Measurements from ENCODE around the gene GPR65. TPM values are rescaled to one million over a fixed set of nuclear protein-coding genes. Genes with fewer than 3 reads are reported as not detected.

GPR65 gene
- total and polyA plus RNA-seq, 2 experiments from 2014 or later: not detected

- no peak for TF ChIP-seq ZNF462 (CRISPR knock-in tag; IDR thresholded peaks at IDR 0.05)
- TF ChIP-seq ETS1 (IDR thresholded peaks at IDR 0.05): no peak
Measured at GRCh38 chr14:88002421-88003075, 2.4 kb upstream of the GPR65 start (continued).

GRCh38 chr14:88003425-88003824 is 1.5 kb upstream of the GPR65 start:
- DNase-seq (ENCODE audit: low spot score) (no peak), ATAC-seq (no peak)
- H2AFZ ChIP-seq: no peak overlapping the region
- peaks cover 1% of the 10 kb centered on the region for H3K27me3 Mint-ChIP-seq (ENCODE audit: insufficient read depth, low read depth, poor library complexity)
- no peaks in the 10 kb centered on the region for H3K36me3 ChIP-seq (ENCODE audit: insufficient read depth)
- H3K4me2 ChIP-seq: no peak overlapping the region
- no peaks in the 10 kb centered on the region for H3K36me3 Mint-ChIP-seq (ENCODE audit: low read depth)
- H3K27ac Mint-ChIP-seq: no peak overlapping the region
- H3K4me1 ChIP-seq (ENCODE audit: insufficient read depth): no peaks in the 10 kb centered on the region
- no peaks in the 10 kb centered on the region for H3K79me2 ChIP-seq (replicated peaks; ENCODE audit: insufficient read depth)
- no peak overlapping the region for H3K27ac ChIP-seq (ENCODE audit: low read depth)
- no peaks in the 10 kb centered on the region for H3K9me2 ChIP-seq (ENCODE audit: insufficient read depth)
- no peaks in the 10 kb centered on the region for H3F3A ChIP-seq (replicated peaks; ENCODE audit: low read depth)
- no peaks in the 10 kb centered on the region for H4K20me1 ChIP-seq (replicated peaks; ENCODE audit: insufficient read depth)
- peaks cover 7% of the 10 kb centered on the region; the same call in 2 of the 3 replicates for H3K4me1 Mint-ChIP-seq
- no peaks in the 10 kb centered on the region for H3K27me3 ChIP-seq (ENCODE audit: insufficient read depth)
- H3K4me3 ChIP-seq: no peak overlapping the region
- H3K4me3 Mint-ChIP-seq: no peak overlapping the region
- no peaks in the 10 kb centered on the region for H3K9me3 Mint-ChIP-seq
- TF ChIP-seq EZH2phosphoT487 (IDR thresholded peaks at IDR 0.05; ENCODE audit: unreplicated experiment) (no peak), ZNF114 (CRISPR knock-in tag; IDR thresholded peaks at IDR 0.05) (no peak), NANOG (IDR thresholded peaks at IDR 0.05; ENCODE audit: borderline replicate concordance) (no peak), JUNB (IDR thresholded peaks at IDR 0.05; ENCODE audit: unreplicated experiment) (no peak), POLR2AphosphoS5 (IDR thresholded peaks at IDR 0.05; ENCODE audit: low read depth) (no peak), CTCF (conservative IDR thresholded peaks at IDR 0.05; ENCODE audit: low read depth in 2 of 2) (no peak), REST (IDR thresholded peaks at IDR 0.05; ENCODE audit: unreplicated experiment) (no peak), CREB1 (CRISPR knock-in tag; IDR thresholded peaks at IDR 0.05; ENCODE audit: low read depth) (no peak), ETS1 (IDR thresholded peaks at IDR 0.05) (no peak), ZNF331 (CRISPR knock-in tag; IDR thresholded peaks at IDR 0.05; ENCODE audit: low read depth) (no peak)

All from GM23338 (cell line).